GM12873 (cell line): Measurements from ENCODE around the gene ARL8A.

Experiments
- CTCF ChIP-seq: IDR thresholded peaks from 2 replicates; pipeline ENCODE4 v1.5.1; 2012; ENCODE audit warnings: low read depth, mild to moderate bottlenecking, moderate library complexity, low read length, control low read depth; ENCODE audit not compliant: insufficient read depth; ENCODE audit errors: missing control alignments

The ARL8A gene

GRCh38 chr1:202157945-202158344, 13.4 kb upstream of the ARL8A start:
- no peak for TF ChIP-seq CTCF

GRCh38 chr1:202156590-202156989, 12.1 kb upstream of the ARL8A start:
- TF ChIP-seq CTCF, result no peak

DNA sequence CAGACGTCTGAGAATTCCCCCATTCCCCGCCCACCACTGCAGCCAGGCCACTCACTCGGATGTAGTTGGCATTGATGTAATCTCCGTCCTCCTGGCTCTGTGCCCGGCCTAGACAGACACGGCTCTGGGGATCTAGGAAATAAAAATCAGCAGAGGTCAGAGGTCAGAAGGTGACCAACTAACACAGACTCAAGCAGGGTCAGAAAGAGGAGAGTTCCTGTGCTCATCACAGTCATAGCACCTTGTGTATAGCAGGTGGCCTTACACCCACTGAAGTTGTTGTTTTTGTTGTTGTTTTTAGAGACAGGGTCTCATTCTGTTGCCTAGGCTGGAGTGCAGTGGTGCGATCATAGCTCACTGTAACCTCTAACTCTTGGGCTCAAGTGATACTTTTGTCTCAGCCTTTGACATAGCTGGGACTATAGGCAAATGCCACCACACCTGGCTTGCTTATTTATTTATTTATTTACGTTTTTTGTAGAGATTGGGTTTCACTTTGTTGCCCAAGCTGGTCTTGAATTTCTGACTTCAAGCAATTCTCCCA, 11.0 kb upstream of the ARL8A start:
- TF ChIP-seq CTCF, result no peak

DNA sequence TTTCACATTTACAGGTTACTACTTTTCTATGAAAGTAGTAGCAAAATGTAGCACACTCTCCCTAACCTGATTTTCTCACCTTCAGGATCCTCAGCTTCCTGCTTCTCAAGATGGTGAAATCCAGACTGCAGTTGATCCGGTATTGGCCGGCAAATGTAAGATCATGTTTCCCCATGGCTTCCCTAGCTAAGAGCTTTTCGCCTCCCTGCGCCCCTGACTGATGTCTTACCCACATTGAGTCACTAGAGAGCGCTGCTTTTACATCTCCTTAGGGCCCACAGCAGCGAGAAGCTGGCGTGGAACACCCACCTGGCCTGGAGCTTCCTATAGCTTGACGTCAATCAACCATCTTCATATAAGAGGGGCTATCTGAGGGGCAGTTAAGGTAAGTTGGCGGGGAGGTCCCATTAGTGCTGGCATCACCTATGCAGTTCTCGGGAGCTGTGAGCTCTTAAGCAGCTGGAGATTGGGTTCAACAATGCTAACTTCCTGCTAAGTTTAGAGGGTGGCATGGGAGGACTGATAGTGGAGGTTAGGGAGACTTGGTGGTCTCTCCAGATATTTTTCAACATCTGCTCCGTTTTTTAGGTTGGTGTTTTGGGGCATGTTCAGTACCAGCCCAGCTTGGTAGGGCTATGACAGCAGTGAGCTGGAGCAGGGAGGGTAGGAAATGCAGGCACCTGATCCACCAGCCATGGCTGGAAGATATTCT, 10.4 kb upstream of the ARL8A start:
- peak; percentile 68 for TF ChIP-seq CTCF

DNA sequence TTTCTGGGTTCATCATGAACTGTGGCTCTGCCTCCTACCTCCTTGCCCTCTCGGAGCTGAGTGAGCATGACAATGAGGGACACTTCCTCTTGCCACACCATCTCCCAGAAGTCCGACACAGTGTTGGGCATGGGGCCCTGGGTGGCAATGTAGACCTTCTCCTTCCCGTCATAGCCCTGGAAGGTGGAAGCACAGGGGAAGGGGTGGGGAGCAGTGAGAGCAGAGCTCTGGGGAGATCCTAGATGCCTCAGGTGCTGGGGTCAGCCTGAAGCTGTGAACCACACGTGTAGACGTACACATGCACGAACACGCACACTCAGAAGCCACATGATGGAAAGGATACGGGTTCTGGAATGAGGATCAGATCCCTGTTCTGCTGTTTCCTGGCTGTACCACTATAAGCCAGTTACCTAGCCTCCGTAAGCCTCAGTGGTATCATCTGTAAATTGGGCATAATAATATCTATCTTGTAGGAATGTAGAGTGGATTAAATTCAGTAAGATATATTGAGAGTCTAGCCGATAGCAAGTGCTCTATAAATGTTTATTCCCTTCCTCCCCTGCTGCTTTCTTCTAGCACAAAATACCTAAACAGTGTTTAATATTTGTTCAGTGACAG, 9.7 kb upstream of the ARL8A start:
- no peak for TF ChIP-seq CTCF

DNA sequence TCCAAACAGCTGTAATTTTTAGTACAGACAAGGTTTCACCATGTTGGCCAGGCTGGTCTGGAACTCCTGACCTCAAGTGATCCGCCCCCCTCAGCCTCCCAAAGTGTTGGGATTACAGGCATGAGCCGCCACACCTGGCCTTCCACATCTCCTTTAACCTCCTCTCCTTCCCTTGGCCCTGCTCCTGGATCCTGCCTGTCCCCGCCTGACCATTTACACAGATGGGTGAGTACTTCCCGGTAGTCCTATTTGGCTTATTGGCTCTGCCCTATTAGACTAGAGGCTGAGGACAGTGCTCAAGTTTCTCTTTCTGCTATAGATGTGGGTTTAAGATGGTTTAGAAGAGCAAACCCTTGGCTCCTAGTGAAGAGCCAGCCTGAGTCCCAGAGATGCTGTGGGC, 8.7 kb upstream of the ARL8A start:
- TF ChIP-seq CTCF, result no peak

GRCh38 chr1:202152399-202152798, 7.9 kb upstream of the ARL8A start:
- TF ChIP-seq CTCF, result no peak
